Subcutaneous abdominal adipose tissue (tissue), 5 donors: ENCODE data around the gene WNT5A.
"Not testable (repeated sequence)": the region's sequence is repeated elsewhere in the genome, so short reads cannot be mapped to it uniquely, and the experiment has no call there.

Source experiments
- H3K27ac ChIP-seq: one replicate; pipeline ENCODE4 v1.7.0; 2013; ENCODE audit warnings: low read depth, mild to moderate bottlenecking, inconsistent platforms, low read length, moderate library complexity
- H3K27me3 ChIP-seq, 5 donors: one replicate each; pipeline ENCODE4 v1.7.0; 2013; ENCODE audit warnings: low read length in 5 of 5, inconsistent platforms in 1 of 5; ENCODE audit not compliant: control insufficient read depth in 5 of 5, insufficient read depth in 4 of 5
- H3K36me3 ChIP-seq, 5 donors: one replicate each; pipeline ENCODE4 v1.7.0; 2013; ENCODE audit warnings: low read length in 5 of 5; ENCODE audit not compliant: control insufficient read depth in 5 of 5, insufficient read depth in 5 of 5
- H3K4me1 ChIP-seq, 5 donors: one replicate each; pipeline ENCODE4 v1.7.0; 2013; ENCODE audit warnings: low read length in 5 of 5, mild to moderate bottlenecking in 3 of 5, moderate library complexity in 1 of 5; ENCODE audit not compliant: control insufficient read depth in 5 of 5, insufficient read depth in 5 of 5
- H3K4me3 ChIP-seq, 5 donors: one replicate each; pipeline ENCODE4 v1.7.0; 2013; ENCODE audit warnings: low read length in 5 of 5, low read depth in 1 of 5
- H3K9ac ChIP-seq, 5 donors: one replicate each; pipeline ENCODE4 v1.7.0; 2013; ENCODE audit warnings: low read length in 5 of 5, mild to moderate bottlenecking in 4 of 5, moderate library complexity in 3 of 5
- H3K9me3 ChIP-seq, 5 donors: one replicate each; pipeline ENCODE4 v1.7.0; 2013; ENCODE audit warnings: low read length in 5 of 5; ENCODE audit not compliant: control insufficient read depth in 5 of 5
- donor health status: healthy.
- donor health status: healthy.
- donor health status: healthy.
- donor health status: healthy.
- donor health status: healthy.

The WNT5A gene

GRCh38 chr3:55507808-55508207, 20.7 kb upstream of the WNT5A start:
- Histone ChIP-seq H3K9me3 (no peaks in the 10 kb centered on the region), H3K4me3 (no peak overlapping the region), H3K27ac (no peak overlapping the region), H3K9ac (no peak overlapping the region), H3K27me3 (peaks cover 0 to 5% (median 3%) of the 10 kb centered on the region in 5 donors), H3K36me3 (no peaks in the 10 kb centered on the region), H3K4me1 (peaks cover 0 to 10% (median 7%) of the 10 kb centered on the region in 5 donors)

- Histone ChIP-seq H3K27me3 (peaks cover 0 to 5% (median 3%) of the 10 kb centered on the region in 5 donors), H3K4me1 (peaks cover 0 to 3% (median 0%) of the 10 kb centered on the region in 5 donors), H3K9ac (no peak overlapping the region), H3K27ac (no peak overlapping the region), H3K36me3 (no peaks in the 10 kb centered on the region), H3K4me3 (no peak overlapping the region), H3K9me3 (no peaks in the 10 kb centered on the region)
These were observed 18.7 kb upstream of the WNT5A start for GRCh38 chr3:55505776-55506175.

- H3K4me3 ChIP-seq, H3K27ac ChIP-seq, H3K27me3 ChIP-seq, H3K4me1 ChIP-seq, H3K9me3 ChIP-seq, H3K36me3 ChIP-seq, H3K9ac ChIP-seq: not testable (repeated sequence)
These were observed 18.0 kb upstream of the WNT5A start for GRCh38 chr3:55505102-55505501.

- no peaks in the 10 kb centered on the region for H3K36me3 ChIP-seq
- no peak overlapping the region for H3K9ac ChIP-seq
- no peak overlapping the region for H3K4me3 ChIP-seq
- H3K27me3 ChIP-seq, result peaks cover 0 to 2% (median 0%) of the 10 kb centered on the region in 5 donors
- H3K27ac ChIP-seq, result no peak overlapping the region
- H3K4me1 ChIP-seq, result peaks cover 0 to 4% (median 0%) of the 10 kb centered on the region in 5 donors
- no peaks in the 10 kb centered on the region for H3K9me3 ChIP-seq
These were observed 14.8 kb upstream of the WNT5A start for GRCh38 chr3:55501905-55502304.

GRCh38 chr3:55500555-55501330, 13.6 kb upstream of the WNT5A start:
- Histone ChIP-seq H3K9me3 (no peaks in the 10 kb centered on the region), H3K36me3 (no peaks in the 10 kb centered on the region), H3K9ac (no peak overlapping the region), H3K27me3 (peaks cover 0 to 2% (median 0%) of the 10 kb centered on the region in 5 donors), H3K4me3 (no peak overlapping the region), H3K27ac (no peak overlapping the region), H3K4me1 (peaks cover 0 to 4% (median 0%) of the 10 kb centered on the region in 5 donors)

GRCh38 chr3:55498520-55498919, 11.4 kb upstream of the WNT5A start:
- Histone ChIP-seq H3K4me1 (peaks cover 0 to 4% (median 0%) of the 10 kb centered on the region in 5 donors), H3K9me3 (no peaks in the 10 kb centered on the region), H3K9ac (no peak overlapping the region), H3K4me3 (no peak overlapping the region), H3K27me3 (peaks cover 0 to 2% (median 0%) of the 10 kb centered on the region in 5 donors), H3K36me3 (no peaks in the 10 kb centered on the region), H3K27ac (no peak overlapping the region)

- no peak overlapping the region for H3K9ac ChIP-seq
- H3K27ac ChIP-seq, result no peak overlapping the region
These were observed 10.1 kb upstream of the WNT5A start for GRCh38 chr3:55497250-55497649.

GRCh38 chr3:55494976-55495375, 7.9 kb upstream of the WNT5A start:
- H3K4me1 ChIP-seq, result no peaks in the 10 kb centered on the region
- no peak overlapping the region for H3K9ac ChIP-seq
- no peak overlapping the region for H3K4me3 ChIP-seq
- no peak overlapping the region for H3K27ac ChIP-seq
- no peaks in the 10 kb centered on the region for H3K9me3 ChIP-seq
- H3K27me3 ChIP-seq, result peaks cover under 1 to 15% (median 8%) of the 10 kb centered on the region in 5 donors
- H3K36me3 ChIP-seq, result no peaks in the 10 kb centered on the region

More at GRCh38 chr3:55497250-55497649, 10.1 kb upstream of the WNT5A start:
- Histone ChIP-seq H3K4me1 (peaks cover 0 to 4% (median 0%) of the 10 kb centered on the region in 5 donors), H3K4me3 (no peak overlapping the region), H3K36me3 (no peaks in the 10 kb centered on the region), H3K27me3 (peaks cover 0 to 3% (median 0%) of the 10 kb centered on the region in 5 donors), H3K9me3 (no peaks in the 10 kb centered on the region)

GRCh38 chr3:55492976-55493375, 5.9 kb upstream of the WNT5A start:
- Histone ChIP-seq H3K9ac (no peak overlapping the region), H3K9me3 (no peaks in the 10 kb centered on the region), H3K27me3 (peaks cover 14 to 31% (median 22%) of the 10 kb centered on the region in 5 donors), H3K27ac (no peak overlapping the region), H3K4me3 (no peak overlapping the region), H3K36me3 (no peaks in the 10 kb centered on the region), H3K4me1 (peaks cover 2 to 11% (median 10%) of the 10 kb centered on the region in 5 donors)

- Histone ChIP-seq H3K4me3 (no peak overlapping the region), H3K9me3 (no peaks in the 10 kb centered on the region), H3K4me1 (peaks cover 3 to 28% (median 25%) of the 10 kb centered on the region in 5 donors), H3K27ac (no peak overlapping the region), H3K27me3 (peaks cover 15 to 35% (median 23%) of the 10 kb centered on the region in 5 donors), H3K9ac (no peak overlapping the region), H3K36me3 (no peaks in the 10 kb centered on the region)
These were observed 4.2 kb upstream of the WNT5A start for GRCh38 chr3:55491296-55491816.
